SK-N-SH (cell line): Measurements from ENCODE around the gene SLC22A15. TPM values are rescaled to one million over a fixed set of nuclear protein-coding genes. Genes with fewer than 3 reads are reported as not detected.

ENCODE experiments used
- CTCF ChIA-PET: fragments of 300-600, 350-600 bp; formaldehyde crosslinking; extraction: SDS; loops from one replicate; lab custom pipeline; 2021; lab: Yijun Ruan, JAX
- POLR2A ChIA-PET: fragments of 350-600 bp; sonication (Branson Sonifier 250); formaldehyde crosslinking; extraction: SDS; loops from one replicate; lab custom pipeline; 2020; ENCODE audit warnings: antibody characterized with exemption, inconsistent platforms; lab: Yijun Ruan, JAX
- DNase-seq: peaks from one replicate; pipeline ENCODE4 v3.0.0; 2012
- H2AFZ ChIP-seq: fragments of 200-600 bp; sonication (generic); 2 replicates; pipeline ENCODE4 v1.8.1; 2016; ENCODE audit warnings: antibody characterized with exemption, mild to moderate bottlenecking, low read depth
- H3F3A ChIP-seq: fragments of 200-600 bp; sonication (generic); replicated peaks from 2 replicates; pipeline ENCODE3; 2016; ENCODE audit warnings: antibody characterized with exemption, mild to moderate bottlenecking; ENCODE audit not compliant: insufficient read depth
- H3K27ac ChIP-seq, 2 experiments: fragments of 200-500 bp in 1 of 2; fragments of 200-600 bp in 1 of 2; sonication (Bioruptor generic) in 1 of 2; sonication (generic), shearing (Covaris generic) in 1 of 2; 2 replicates each; pipeline versions ENCODE4 v1.5.1 to v1.6.1; 2014 to 2016; ENCODE audit warnings: low read depth in 2 of 2, inconsistent platforms in 1 of 2, low read length in 1 of 2, mild to moderate bottlenecking in 1 of 2, mixed read lengths in 1 of 2
- H3K27me3 ChIP-seq: fragments of 200-600 bp; sonication (generic), shearing (Covaris generic); 2 replicates; pipeline ENCODE4 v1.6.1; 2016; ENCODE audit warnings: mixed run types; ENCODE audit not compliant: insufficient read depth
- H3K36me3 ChIP-seq, 2 experiments: fragments of 200-500 bp in 1 of 2; fragments of 200-600 bp in 1 of 2; sonication (Bioruptor generic) in 1 of 2; sonication (generic) in 1 of 2; replicated peaks in 1 of 2; 2 replicates each; pipeline versions ENCODE3 to v1.5.1; 2014 to 2016; ENCODE audit warnings: low read length in 1 of 2, mild to moderate bottlenecking in 1 of 2; ENCODE audit not compliant: insufficient read depth in 2 of 2, control insufficient read depth in 1 of 2
- H3K4me1 ChIP-seq, 2 experiments: fragments of 200-500 bp in 1 of 2; fragments of 200-600 bp in 1 of 2; sonication (Bioruptor generic) in 1 of 2; sonication (generic), shearing (Covaris generic) in 1 of 2; 2 replicates each; pipeline versions ENCODE4 v1.5.1 to v1.6.1; 2014 to 2016; ENCODE audit warnings: low read depth in 1 of 2, low read length in 1 of 2, mixed run types in 1 of 2; ENCODE audit not compliant: insufficient read depth in 2 of 2, control insufficient read depth in 1 of 2
- H3K4me2 ChIP-seq: fragments of 200-600 bp; sonication (generic), shearing (Covaris generic); 2 replicates; pipeline ENCODE4 v1.6.1; 2017; ENCODE audit warnings: mixed run types
- H3K4me3 ChIP-seq, 2 experiments: fragments of 200-500 bp in 1 of 2; fragments of 200-600 bp in 1 of 2; sonication (Bioruptor generic) in 1 of 2; sonication (generic), shearing (Covaris generic) in 1 of 2; 2 replicates each; pipeline versions ENCODE4 v1.5.1 to v1.8.1; 2014 to 2016; ENCODE audit warnings: low read depth in 2 of 2, inconsistent platforms in 1 of 2, low read length in 1 of 2, mild to moderate bottlenecking in 1 of 2, mixed read lengths in 1 of 2, moderate library complexity in 1 of 2
- H3K79me2 ChIP-seq: fragments of 200-600 bp; sonication (generic); 2 replicates; pipeline ENCODE4 v1.8.1; 2017; ENCODE audit warnings: mild to moderate bottlenecking; ENCODE audit not compliant: insufficient read depth
- H3K9ac ChIP-seq: fragments of 200-600 bp; sonication (generic); 2 replicates; pipeline ENCODE4 v1.6.1; 2017; ENCODE audit warnings: mixed run types
- H3K9me2 ChIP-seq: fragments of 200-600 bp; sonication (generic); 2 replicates; pipeline ENCODE4 v1.6.1; 2017; ENCODE audit warnings: mixed run types
- H3K9me3 ChIP-seq: fragments of 200-600 bp; sonication (generic); 2 replicates; pipeline ENCODE4 v1.6.1; 2017; ENCODE audit warnings: mixed run types, mild to moderate bottlenecking, moderate library complexity
- H4K20me1 ChIP-seq: fragments of 200-600 bp; sonication (generic); 2 replicates; pipeline ENCODE4 v1.6.1; 2017; ENCODE audit warnings: mild to moderate bottlenecking, mixed run types; ENCODE audit not compliant: insufficient read depth
- CHD2 ChIP-seq: fragments of 150-350 bp; IDR thresholded peaks from 2 replicates; pipeline ENCODE4 v1.6.1; 2018; ENCODE audit warnings: low read length; ENCODE audit not compliant: partially characterized antibody
- CTCF ChIP-seq: fragments of 200-600 bp; sonication (generic); IDR thresholded peaks from 2 replicates; pipeline ENCODE4 v1.6.1; 2017; ENCODE audit warnings: antibody characterized with exemption, mild to moderate bottlenecking, moderate library complexity
- EP300 ChIP-seq, 2 experiments: IDR thresholded peaks; 2 replicates each; pipeline versions ENCODE4 v1.4.0 to v1.6.1; 2012; ENCODE audit warnings: borderline replicate concordance in 1 of 2, low read depth in 1 of 2, low read length in 1 of 2
- EZH2phosphoT487 ChIP-seq: fragments of 200-600 bp; sonication (generic); IDR thresholded peaks from 2 replicates; pipeline ENCODE4 v1.6.1; 2017; ENCODE audit warnings: low read depth, mixed run types, mild to moderate bottlenecking, antibody characterized with exemption, moderate library complexity, borderline replicate concordance
- FOSL2 ChIP-seq: IDR thresholded peaks from 2 replicates; pipeline ENCODE4 v1.4.0; 2012; ENCODE audit warnings: low read depth, mild to moderate bottlenecking, moderate library complexity, borderline replicate concordance
- FOXJ3 ChIP-seq: sonication (generic); formaldehyde crosslinking; IDR thresholded peaks from 2 replicates; pipeline ENCODE4 v1.5.1; 2020; ENCODE audit warnings: mild to moderate bottlenecking, missing genetic modification reagents
- GATA2 ChIP-seq: sonication (generic); formaldehyde crosslinking; IDR thresholded peaks from 2 replicates; pipeline ENCODE4 v1.5.0; 2020; ENCODE audit warnings: mild to moderate bottlenecking, missing genetic modification reagents
- JUND ChIP-seq: IDR thresholded peaks from 2 replicates; pipeline ENCODE4 v1.4.0; 2012
- MAX ChIP-seq: IDR thresholded peaks from 2 replicates; pipeline ENCODE4 v1.4.0; 2012; ENCODE audit warnings: low read depth
- MEF2A ChIP-seq: IDR thresholded peaks from 2 replicates; pipeline ENCODE4 v1.4.0; 2012; ENCODE audit warnings: low read depth, borderline replicate concordance
- MXI1 ChIP-seq: IDR thresholded peaks from 2 replicates; pipeline ENCODE4 v1.6.1; 2012; ENCODE audit warnings: mild to moderate bottlenecking, low read depth, low read length, improper control_type of control experiment
- NFIC ChIP-seq: IDR thresholded peaks from 2 replicates; pipeline ENCODE4 v1.4.0; 2012; ENCODE audit warnings: borderline replicate concordance
- PBX3 ChIP-seq: IDR thresholded peaks from 2 replicates; pipeline ENCODE4; 2012
- POLR2AphosphoS5 ChIP-seq: IDR thresholded peaks from 2 replicates; pipeline ENCODE4 v1.6.1; 2012; ENCODE audit warnings: low read depth, low read length
- RCOR1 ChIP-seq: fragments of 150-350 bp; IDR thresholded peaks from 2 replicates; pipeline ENCODE4 v1.6.1; 2017; ENCODE audit warnings: antibody characterized with exemption, low read length
- RFX5 ChIP-seq: IDR thresholded peaks from 2 replicates; pipeline ENCODE4 v1.6.1; 2012; ENCODE audit warnings: mild to moderate bottlenecking, improper control_type of control experiment, low read length
- RXRA ChIP-seq: IDR thresholded peaks from 2 replicates; pipeline ENCODE4 v1.4.0; 2012; ENCODE audit warnings: low read depth, mild to moderate bottlenecking, borderline replicate concordance
- SMC3 ChIP-seq: IDR thresholded peaks from 2 replicates; pipeline ENCODE4 v1.6.1; 2012; ENCODE audit warnings: low read depth, low read length, improper control_type of control experiment
- TCF12 ChIP-seq: IDR thresholded peaks from 2 replicates; pipeline ENCODE4 v1.4.0; 2012
- USF1 ChIP-seq: IDR thresholded peaks from 2 replicates; pipeline ENCODE4 v1.4.0; 2012; ENCODE audit warnings: low read depth, borderline replicate concordance
- USF2 ChIP-seq: fragments of 150-350 bp; IDR thresholded peaks from 2 replicates; pipeline ENCODE4 v1.6.1; 2017; ENCODE audit warnings: antibody characterized with exemption, low read length, low read depth, borderline replicate concordance
- ZBTB33 ChIP-seq: IDR thresholded peaks from 2 replicates; pipeline ENCODE4 v1.4.0; 2012; ENCODE audit warnings: low read depth, borderline replicate concordance
- WGBS: methylation state at CpG from one replicate; pipeline ENCODE4 v1.1.6; 2017; ENCODE audit warnings: low lambda C conversion rate; 5-methylcytosine and 5-hydroxymethylcytosine counted together
- polyA plus RNA-seq, 3 experiments: library from polyadenylated mRNA; depleted of rRNA; stranded (reverse); fragments of >200 nt; gene quantifications; 2 replicates each; pipeline ENCODE4 v1.2.3, GENCODE V29; 2012

Gene SLC22A15
- polyA plus RNA-seq, 1 of the 3 experiments (the other 2 are of a cell fraction) = 0.13 TPM

- no peaks in the 10 kb centered on the region for H3F3A ChIP-seq
- H3K27ac ChIP-seq = no peak overlapping the region
- POLR2A ChIA-PET = no interaction called here
- CTCF ChIA-PET = interaction anchor here (2.2 kb wide), 1 partner anchor 23 kb away, joined by 6 read pairs; no protein-coding TSS in a partner anchor
- no peak overlapping the region for H3K4me3 ChIP-seq
- H3K4me2 ChIP-seq = no peak overlapping the region
- no peak for TF ChIP-seq FOXJ3 (CRISPR knock-in tag)
- no peak for TF ChIP-seq NFIC
- TF ChIP-seq FOSL2 = no peak
- no peak for TF ChIP-seq RFX5
- no peak for TF ChIP-seq EZH2phosphoT487
- TF ChIP-seq SMC3 = no peak
- TF ChIP-seq CHD2 = no peak
- no peak for TF ChIP-seq PBX3
- no peak for TF ChIP-seq POLR2AphosphoS5
- no peak for TF ChIP-seq MXI1
- no peak for TF ChIP-seq MEF2A
- TF ChIP-seq MAX = no peak
- WGBS = 23% methylated on average over 1 of the region's 1 CpG
- H4K20me1 ChIP-seq = no peaks in the 10 kb centered on the region
- DNase-seq = no peak
- no peak overlapping the region for H3K9ac ChIP-seq
- H3K9me3 ChIP-seq = no peaks in the 10 kb centered on the region
- no peaks in the 10 kb centered on the region for H3K9me2 ChIP-seq
- H3K36me3 ChIP-seq = no peaks in the 10 kb centered on the region
- H3K79me2 ChIP-seq = no peaks in the 10 kb centered on the region
- H2AFZ ChIP-seq = no peak overlapping the region
- peaks cover 0 to 6% of the 10 kb centered on the region in 2 experiments; a peak in 1 of 4 replicates for H3K4me1 ChIP-seq
- H3K27me3 ChIP-seq = no peaks in the 10 kb centered on the region
Observed at GRCh38 chr1:116003823-116004222, 27.5 kb downstream of the SLC22A15 start.

- Histone ChIP-seq H3K4me1 (peaks cover 0 to 11% of the 10 kb centered on the region in 2 experiments; a peak in 1 of 4 replicates), H3K9me2 (no peaks in the 10 kb centered on the region), H3K4me3 (no peak overlapping the region), H2AFZ (no peak overlapping the region), H3K27me3 (no peaks in the 10 kb centered on the region), H3K4me2 (no peak overlapping the region), H3F3A (no peaks in the 10 kb centered on the region), H3K9ac (no peak overlapping the region), H3K9me3 (no peaks in the 10 kb centered on the region), H3K27ac (no peak overlapping the region), H3K36me3 (no peaks in the 10 kb centered on the region), H4K20me1 (no peaks in the 10 kb centered on the region), H3K79me2 (no peaks in the 10 kb centered on the region)
- no peak for DNase-seq
- CTCF ChIA-PET = interaction anchor here (1.1 to 1.5 kb wide), 2 partner anchors 22 to 25 kb away, joined by 3 read pairs; no protein-coding TSS in a partner anchor
- POLR2A ChIA-PET = no interaction called here
- 49% methylated on average over 3 of the region's 3 CpGs for WGBS
- TF ChIP-seq ZBTB33 (no peak), RFX5 (no peak), RXRA (no peak), TCF12 (no peak), MAX (no peak), EP300 (IDR thresholded peaks at IDR 0.05; ENCODE audit: borderline replicate concordance in 1 of 2, low read depth in 1 of 2, low read length in 1 of 2) (no peak), JUND (no peak), RCOR1 (no peak), USF2 (no peak), GATA2 (CRISPR knock-in tag) (no peak), MXI1 (no peak), CTCF (no peak), USF1 (no peak)
Observed at GRCh38 chr1:116006486-116006964, 30.2 kb downstream of the SLC22A15 start.
